Body of pancreas (tissue), 4 donors: ENCODE data around the gene HLA-DRB5. TPM values are rescaled to one million over a fixed set of nuclear protein-coding genes. Genes with fewer than 3 reads are reported as not detected.

Experiments
- ATAC-seq: fragments of 150-250 bp; one replicate; pipeline ENCODE4 v1.9.1; 2016
- DNase-seq, 4 donors: peaks; one replicate each; pipeline ENCODE4 v3.0.0-alpha.2; 2019
- H3K27ac ChIP-seq, 4 donors: fragments of 200-600 bp; sonication (generic); 1 replicate in 3 of 4; 2 replicates in 1 of 4; pipeline versions ENCODE4 v1.5.1 to v1.6.1; 2016 to 2019; ENCODE audit warnings: mild to moderate bottlenecking in 1 of 4, mixed read lengths in 1 of 4, moderate library complexity in 1 of 4
- H3K27me3 ChIP-seq, 2 donors: fragments of 200-600 bp; sonication (generic); one replicate each; pipeline ENCODE4 v1.6.0; 2016; ENCODE audit warnings: mild to moderate bottlenecking in 1 of 2
- H3K36me3 ChIP-seq, 2 donors: fragments of 200-600 bp; sonication (generic); replicated peaks in 1 of 2; 2 replicates each; pipeline ENCODE4 v1.5.1; 2016; ENCODE audit warnings: low read depth in 2 of 2; ENCODE audit not compliant: insufficient read depth in 1 of 2
- H3K4me1 ChIP-seq: fragments of 200-600 bp; sonication (generic); one replicate; pipeline ENCODE4 v1.6.0; 2016
- H3K4me3 ChIP-seq, 2 donors: fragments of 200-600 bp; sonication (generic); 1 replicate in 1 of 2; 2 replicates in 1 of 2; pipeline ENCODE4 v1.5.1; 2016 to 2019
- H3K9me3 ChIP-seq, 3 donors: fragments of 200-600 bp; sonication (generic); 1 replicate in 2 of 3; 2 replicates in 1 of 3; pipeline ENCODE4 v1.5.1; 2016
- POLR2A ChIP-seq, 3 donors: fragments of 450-650 bp; IDR thresholded peaks; one replicate each; pipeline ENCODE4 v1.6.1; 2016; ENCODE audit warnings: antibody characterized with exemption in 3 of 3, mild to moderate bottlenecking in 2 of 3
- WGBS, 2 donors: methylation state at CpG; one replicate each; pipeline ENCODE4 v1.1.5; 2017; 5-methylcytosine and 5-hydroxymethylcytosine counted together
- intact Hi-C: fragments of 100-400 bp; cut with DNase I; formaldehyde crosslinking; loops from one replicate; pipeline ENCODE4 v1.15.1; 2023
- total RNA-seq, 2 donors: library from RNA; depleted of rRNA; stranded (reverse); fragments of >200 nt; gene quantifications; one replicate each; pipeline ENCODE4 v1.1.0, GENCODE V29; 2016
- TF ChIP-seq, protein P1 (sequence below), 7 experiments: fragments of 450-650 bp in 4 of 7; fragments of 200-600 bp in 3 of 7; sonication (generic) in 3 of 7; IDR thresholded peaks; one replicate each; pipeline ENCODE4 v1.5.1; 2016 to 2019; ENCODE audit warnings: antibody characterized with exemption in 7 of 7

The HLA-DRB5 gene
- total RNA-seq, 2 donors from 2014 or later, result 1.3 to 19.8 TPM

GRCh38 chr6:32517654-32518445 is 12.2 kb downstream of the HLA-DRB5 start:
- Histone ChIP-seq H3K36me3 (no peaks in the 10 kb centered on the region), H3K4me3 (no peak overlapping the region), H3K9me3 (no peaks in the 10 kb centered on the region), H3K27me3 (no peaks in the 10 kb centered on the region), H3K4me1 (no peaks in the 10 kb centered on the region), H3K27ac (no peak overlapping the region)
- WGBS, 2 donors, result 0% methylated on average over 1 of the region's 1 CpG; no CpG with 5 or more reads in 1 of the 2 donors
- no peak for TF ChIP-seq POLR2A (IDR thresholded peaks at IDR 0.05)
- TF ChIP-seq, protein P1, sequence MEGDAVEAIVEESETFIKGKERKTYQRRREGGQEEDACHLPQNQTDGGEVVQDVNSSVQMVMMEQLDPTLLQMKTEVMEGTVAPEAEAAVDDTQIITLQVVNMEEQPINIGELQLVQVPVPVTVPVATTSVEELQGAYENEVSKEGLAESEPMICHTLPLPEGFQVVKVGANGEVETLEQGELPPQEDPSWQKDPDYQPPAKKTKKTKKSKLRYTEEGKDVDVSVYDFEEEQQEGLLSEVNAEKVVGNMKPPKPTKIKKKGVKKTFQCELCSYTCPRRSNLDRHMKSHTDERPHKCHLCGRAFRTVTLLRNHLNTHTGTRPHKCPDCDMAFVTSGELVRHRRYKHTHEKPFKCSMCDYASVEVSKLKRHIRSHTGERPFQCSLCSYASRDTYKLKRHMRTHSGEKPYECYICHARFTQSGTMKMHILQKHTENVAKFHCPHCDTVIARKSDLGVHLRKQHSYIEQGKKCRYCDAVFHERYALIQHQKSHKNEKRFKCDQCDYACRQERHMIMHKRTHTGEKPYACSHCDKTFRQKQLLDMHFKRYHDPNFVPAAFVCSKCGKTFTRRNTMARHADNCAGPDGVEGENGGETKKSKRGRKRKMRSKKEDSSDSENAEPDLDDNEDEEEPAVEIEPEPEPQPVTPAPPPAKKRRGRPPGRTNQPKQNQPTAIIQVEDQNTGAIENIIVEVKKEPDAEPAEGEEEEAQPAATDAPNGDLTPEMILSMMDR (IDR thresholded peaks at IDR 0.05), result no peak
- ATAC-seq, result no peak
- no peak for DNase-seq
- intact Hi-C loops, result no loop called here

DNA sequence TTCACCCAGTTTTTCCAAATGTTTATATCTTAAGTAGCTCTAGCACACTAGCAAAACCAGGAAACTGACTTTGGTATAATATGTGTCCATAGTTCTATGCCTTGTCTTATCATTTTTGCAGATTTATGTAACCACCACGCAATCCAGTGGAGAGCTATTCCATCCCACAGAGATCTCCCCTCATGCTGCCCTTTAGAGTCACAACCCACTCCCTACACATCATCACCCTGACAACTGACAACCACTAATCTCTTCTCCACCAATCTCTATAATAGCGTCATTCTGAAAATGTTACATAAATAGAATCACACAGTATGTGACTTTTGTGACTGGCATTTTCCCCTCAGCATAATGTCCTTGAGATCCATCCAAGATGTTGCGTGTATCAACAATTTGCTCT is 29.1 kb downstream of the HLA-DRB5 start:
- no peaks in the 10 kb centered on the region for H3K4me1 ChIP-seq
- DNase-seq (no peak), ATAC-seq (no peak)
- no peak for TF ChIP-seq POLR2A (IDR thresholded peaks at IDR 0.05)
- TF ChIP-seq, protein P1 (IDR thresholded peaks at IDR 0.05), result no peak
- H3K36me3 ChIP-seq, result no peaks in the 10 kb centered on the region
- WGBS, 2 donors, result 14 to 21% methylated on average over 3 of the region's 3 CpGs
- no peaks in the 10 kb centered on the region for H3K9me3 ChIP-seq
- H3K27me3 ChIP-seq, result no peaks in the 10 kb centered on the region
- no peak overlapping the region for H3K4me3 ChIP-seq
- no peak overlapping the region for H3K27ac ChIP-seq
- intact Hi-C loops, result no loop called here

GRCh38 chr6:32492351-32492750 is 37.7 kb downstream of the HLA-DRB5 start:
- Histone ChIP-seq H3K27me3 (no peaks in the 10 kb centered on the region), H3K4me3 (no peak overlapping the region), H3K9me3 (no peaks in the 10 kb centered on the region), H3K36me3 (no peaks in the 10 kb centered on the region), H3K27ac (no peak overlapping the region), H3K4me1 (no peaks in the 10 kb centered on the region)
- no peak for ATAC-seq
- no peak for DNase-seq
- no peak for TF ChIP-seq POLR2A (IDR thresholded peaks at IDR 0.05)
- TF ChIP-seq, protein P1 (IDR thresholded peaks at IDR 0.05), result no peak
- intact Hi-C loops, result no loop called here

- Histone ChIP-seq H3K4me3 (no peak overlapping the region), H3K4me1 (no peaks in the 10 kb centered on the region), H3K36me3 (no peaks in the 10 kb centered on the region), H3K27me3 (no peaks in the 10 kb centered on the region), H3K9me3 (no peaks in the 10 kb centered on the region), H3K27ac (no peak overlapping the region)
- no peak for ATAC-seq
- WGBS, 2 donors, result 0% methylated on average over 1 of the region's 1 CpG; no CpG with 5 or more reads in 1 of the 2 donors
- intact Hi-C loops, result no loop called here
- no peak for DNase-seq
- no peak for TF ChIP-seq POLR2A (IDR thresholded peaks at IDR 0.05)
- TF ChIP-seq, protein P1 (IDR thresholded peaks at IDR 0.05), result no peak
These were observed 38.4 kb downstream of the HLA-DRB5 start for GRCh38 chr6:32491700-32492099.

DNA sequence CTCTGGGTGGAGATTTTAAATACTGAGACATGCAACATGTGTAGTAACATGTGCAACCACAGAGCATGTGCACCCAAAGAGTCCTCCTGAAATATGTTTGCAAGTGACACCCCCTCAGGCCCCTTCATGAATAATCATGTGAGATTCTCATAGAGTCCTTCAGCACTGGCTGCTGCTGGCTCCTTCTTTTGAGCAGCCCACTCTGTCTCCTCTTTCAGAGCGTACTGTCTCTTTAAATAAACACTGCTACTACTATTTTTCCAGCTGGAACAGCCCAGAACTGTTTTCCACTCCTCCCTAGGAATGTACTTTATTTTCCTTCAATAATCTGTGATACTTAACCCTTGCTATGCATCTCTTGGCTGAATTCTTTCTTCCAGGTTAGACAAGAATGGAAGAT is 42.0 kb downstream of the HLA-DRB5 start:
- WGBS, 2 donors, result 32% methylated on average over 1 of the region's 1 CpG; no CpG with 5 or more reads in 1 of the 2 donors

More for the DNA sequence above, 42.0 kb downstream of the HLA-DRB5 start:
- DNase-seq (no peak), ATAC-seq (no peak)
- H3K27me3 ChIP-seq, result no peaks in the 10 kb centered on the region
- H3K36me3 ChIP-seq, result no peaks in the 10 kb centered on the region
- H3K4me3 ChIP-seq, result no peak overlapping the region
- intact Hi-C loops, result no loop called here
- H3K4me1 ChIP-seq, result no peaks in the 10 kb centered on the region
- TF ChIP-seq, protein P1 (IDR thresholded peaks at IDR 0.05), result no peak
- no peak for TF ChIP-seq POLR2A (IDR thresholded peaks at IDR 0.05)
- no peak overlapping the region for H3K27ac ChIP-seq
- no peaks in the 10 kb centered on the region for H3K9me3 ChIP-seq
